SIG-M5 (cell line): Measurements from ENCODE around the gene PLA2G4B.

Source experiments
- DNase-seq: peaks from one replicate; lab custom pipeline; 2025; lab: John Stamatoyannopoulos, UW

The PLA2G4B gene

DNA sequence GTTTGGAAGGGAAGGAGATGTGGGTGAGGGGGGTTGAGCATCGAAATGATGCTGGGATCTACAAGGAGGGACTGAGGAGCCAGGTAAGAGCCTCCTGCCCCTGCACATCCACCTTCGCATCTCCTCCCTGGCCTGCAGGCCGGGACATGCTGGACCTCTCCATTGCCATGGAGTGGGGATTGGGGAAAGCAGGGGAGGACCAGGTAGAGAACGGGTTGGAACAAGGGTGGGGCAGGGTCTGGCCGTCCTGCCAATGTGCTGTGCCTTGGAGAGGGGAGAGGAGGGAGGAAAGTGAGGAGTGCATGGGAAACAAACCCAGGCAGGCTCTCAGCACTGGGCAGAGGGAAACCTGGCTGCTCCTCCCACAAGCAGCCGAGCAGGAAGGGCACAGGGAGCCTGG, 10.6 kb downstream of the PLA2G4B start:
- no peak for DNase-seq

DNA sequence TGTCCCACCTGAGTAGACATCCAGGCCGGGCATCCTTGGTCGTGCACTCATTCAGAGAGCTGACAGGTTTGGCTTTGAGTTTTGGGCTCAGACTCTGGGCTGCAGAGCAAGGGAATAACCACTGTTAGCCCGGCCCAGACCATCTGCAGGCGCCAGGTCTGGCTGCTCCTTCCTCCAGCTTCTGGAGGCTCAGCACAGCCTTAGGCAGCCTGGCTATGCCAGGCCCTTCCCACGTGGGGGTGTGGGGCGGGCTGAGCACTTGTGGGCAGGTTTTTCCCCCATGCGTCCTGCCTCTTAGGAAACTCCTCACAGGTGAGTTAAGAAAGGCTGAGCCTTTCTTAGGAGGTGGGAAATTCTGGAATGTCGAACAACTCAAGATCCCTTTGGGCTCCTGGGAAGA, 11.2 kb downstream of the PLA2G4B start:
- DNase-seq, result no peak

DNA sequence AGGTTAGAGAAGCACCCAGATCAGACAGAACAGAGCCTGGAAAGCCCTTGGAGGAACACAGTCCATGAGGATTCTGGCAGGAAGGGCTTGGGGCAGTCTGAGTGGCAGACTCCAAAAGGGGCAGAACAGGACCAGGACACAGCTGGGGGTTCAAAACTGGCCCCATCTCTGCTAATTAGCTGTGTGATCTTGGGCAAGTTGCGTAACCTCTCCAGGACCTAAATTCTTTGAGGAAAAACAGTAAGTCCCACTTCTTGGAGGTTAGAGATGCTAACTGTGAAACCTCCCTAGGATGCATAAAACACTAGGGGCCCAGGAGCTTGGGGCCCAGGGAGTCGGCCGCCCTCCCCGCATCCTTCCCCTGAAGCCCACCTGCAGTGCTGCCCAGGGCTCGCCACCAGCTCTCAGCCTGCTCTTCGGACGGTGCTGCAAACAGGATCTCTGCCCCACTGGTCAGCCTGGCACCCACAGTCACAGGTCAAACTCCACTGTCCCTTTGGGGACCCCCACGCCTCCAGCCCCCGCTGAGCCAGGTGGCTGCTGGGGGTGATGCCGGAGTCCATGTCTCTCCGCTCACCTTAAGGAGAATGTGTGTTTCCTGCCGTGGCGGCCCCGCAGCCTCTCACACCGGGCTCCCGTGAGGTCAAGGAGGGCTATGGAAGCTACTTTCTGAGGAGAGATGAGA, 12.0 kb downstream of the PLA2G4B start:
- DNase-seq, result no peak

DNA sequence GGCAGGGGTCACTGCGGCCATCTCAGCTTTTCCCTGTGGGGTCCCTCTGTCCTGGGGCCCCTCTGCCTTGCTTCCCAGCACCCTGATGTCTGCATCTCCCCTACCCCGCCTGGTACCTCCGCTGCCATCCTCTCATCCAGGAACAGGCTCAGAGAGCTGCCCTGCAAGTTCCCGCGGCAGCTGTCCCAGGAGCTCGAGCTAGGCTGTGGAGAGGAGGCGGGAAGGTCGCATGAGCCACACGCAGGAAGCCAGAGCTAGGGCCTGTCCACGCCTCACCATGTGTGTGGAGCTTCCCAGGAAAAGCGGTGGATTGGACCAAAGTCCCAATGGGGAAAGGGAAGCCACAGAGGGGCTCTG, 12.5 kb downstream of the PLA2G4B start:
- no peak for DNase-seq

DNA sequence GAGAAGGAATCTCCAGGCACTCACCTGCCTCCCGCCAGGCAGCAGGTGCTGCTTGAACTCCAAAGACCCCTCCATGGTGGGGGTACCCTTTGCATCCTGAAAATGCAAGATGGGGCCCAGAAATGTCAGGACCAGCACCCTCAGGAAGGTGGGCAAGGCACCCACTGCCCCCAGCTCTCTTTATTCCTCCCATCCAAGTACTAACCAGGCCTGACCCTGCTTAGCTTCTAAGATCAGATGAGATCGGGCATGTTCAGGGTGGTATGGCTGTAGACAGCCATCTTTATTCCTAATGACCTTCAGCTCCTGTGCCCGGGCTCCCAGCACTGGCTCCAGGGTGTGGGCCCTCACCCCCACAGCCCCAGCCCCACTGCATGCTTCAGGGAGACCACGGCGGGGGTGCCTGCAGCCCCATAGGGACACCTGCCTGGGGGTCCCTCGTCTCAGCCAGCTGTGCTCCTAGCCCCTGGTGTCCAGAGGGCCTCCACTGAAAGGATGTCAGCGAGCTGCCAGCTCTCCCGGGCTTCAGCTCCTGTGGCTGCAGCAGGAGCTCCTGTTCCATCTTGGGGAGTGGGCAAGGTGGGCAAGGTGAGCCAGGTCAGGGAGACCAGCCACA, 13.2 kb downstream of the PLA2G4B start:
- DNase-seq, result no peak

DNA sequence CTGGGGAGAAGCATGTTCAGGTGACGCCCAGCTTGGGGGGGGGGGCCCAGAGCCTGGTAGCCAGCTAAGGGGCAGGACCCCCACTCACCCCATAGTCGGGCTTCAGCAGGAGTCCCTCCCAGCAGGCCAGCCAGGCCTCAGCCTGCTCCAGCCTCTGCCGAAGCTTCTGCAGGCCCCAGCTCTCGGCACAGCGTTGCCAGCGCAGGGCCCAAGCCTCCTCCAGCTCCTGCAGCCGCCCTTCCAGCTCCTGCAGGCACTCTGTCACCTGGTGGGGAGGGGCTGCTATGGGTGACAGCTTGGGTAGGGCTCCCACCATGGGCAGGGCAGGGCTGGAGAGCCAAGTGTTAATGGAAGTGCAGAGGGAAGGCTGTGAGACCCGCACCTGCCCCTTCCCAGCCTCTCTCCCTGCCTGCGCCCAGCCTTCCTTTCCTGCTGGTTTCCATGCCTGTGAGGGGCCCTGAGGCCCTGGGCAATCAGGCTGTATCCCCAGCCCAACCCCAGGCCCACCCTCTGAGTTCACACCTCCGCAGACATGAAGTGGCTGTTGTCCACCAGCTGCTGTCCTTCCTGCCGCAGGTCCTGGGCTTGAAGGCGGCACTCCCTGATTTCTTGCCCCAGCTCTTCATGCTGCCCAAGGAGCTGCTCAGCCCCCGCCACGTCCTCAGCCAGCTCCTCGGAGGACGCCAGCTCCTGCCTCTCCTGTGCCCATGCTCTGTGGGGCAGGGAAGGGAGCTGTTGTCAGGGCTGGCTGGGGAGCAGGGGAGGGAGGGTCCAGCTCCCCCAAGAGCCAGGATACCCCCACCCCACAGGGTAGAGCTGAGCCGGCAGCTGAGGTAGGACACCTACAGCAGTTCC, 14.3 kb downstream of the PLA2G4B start:
- no peak for DNase-seq

DNA sequence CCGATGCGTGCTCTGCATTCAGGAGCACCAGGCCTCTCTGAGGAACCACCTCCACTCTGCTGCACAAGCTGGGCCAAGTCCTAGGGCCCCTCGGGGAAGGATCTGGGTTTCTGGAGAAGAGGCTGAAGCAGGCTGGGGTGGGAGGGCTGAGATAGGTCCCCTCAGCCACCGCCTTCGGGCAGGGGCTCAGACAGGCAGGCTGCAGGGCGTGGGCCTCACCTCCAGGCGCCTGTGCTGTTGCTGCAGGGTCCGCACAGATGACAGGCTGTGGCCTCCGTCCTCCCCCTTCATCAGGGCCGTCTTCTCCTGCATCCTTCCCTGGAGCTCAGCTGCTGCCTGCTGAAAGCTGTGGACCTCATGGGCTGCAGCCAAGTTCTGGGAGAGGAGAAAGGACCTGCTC, 15.2 kb downstream of the PLA2G4B start:
- DNase-seq, result no peak

DNA sequence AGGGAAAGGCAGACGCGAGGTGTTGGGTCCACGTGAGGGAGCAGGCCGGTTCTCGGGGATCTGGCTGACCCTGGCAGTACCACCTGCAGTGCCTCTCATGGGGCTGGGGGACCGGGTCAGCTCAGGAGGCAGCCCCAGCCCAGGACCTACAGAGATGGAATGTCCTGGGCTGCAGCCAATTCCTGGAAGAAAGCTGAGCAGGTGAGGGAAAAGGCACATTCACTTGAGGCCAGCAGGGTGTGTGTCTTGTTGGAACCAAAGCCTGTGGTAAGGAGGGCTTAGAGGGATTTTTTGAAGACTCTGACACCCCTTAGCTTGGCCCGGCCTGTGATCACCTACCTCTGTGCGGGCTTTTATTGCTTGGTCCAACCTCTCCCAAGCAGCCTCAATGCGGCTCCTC, 15.8 kb downstream of the PLA2G4B start:
- no peak for DNase-seq

DNA sequence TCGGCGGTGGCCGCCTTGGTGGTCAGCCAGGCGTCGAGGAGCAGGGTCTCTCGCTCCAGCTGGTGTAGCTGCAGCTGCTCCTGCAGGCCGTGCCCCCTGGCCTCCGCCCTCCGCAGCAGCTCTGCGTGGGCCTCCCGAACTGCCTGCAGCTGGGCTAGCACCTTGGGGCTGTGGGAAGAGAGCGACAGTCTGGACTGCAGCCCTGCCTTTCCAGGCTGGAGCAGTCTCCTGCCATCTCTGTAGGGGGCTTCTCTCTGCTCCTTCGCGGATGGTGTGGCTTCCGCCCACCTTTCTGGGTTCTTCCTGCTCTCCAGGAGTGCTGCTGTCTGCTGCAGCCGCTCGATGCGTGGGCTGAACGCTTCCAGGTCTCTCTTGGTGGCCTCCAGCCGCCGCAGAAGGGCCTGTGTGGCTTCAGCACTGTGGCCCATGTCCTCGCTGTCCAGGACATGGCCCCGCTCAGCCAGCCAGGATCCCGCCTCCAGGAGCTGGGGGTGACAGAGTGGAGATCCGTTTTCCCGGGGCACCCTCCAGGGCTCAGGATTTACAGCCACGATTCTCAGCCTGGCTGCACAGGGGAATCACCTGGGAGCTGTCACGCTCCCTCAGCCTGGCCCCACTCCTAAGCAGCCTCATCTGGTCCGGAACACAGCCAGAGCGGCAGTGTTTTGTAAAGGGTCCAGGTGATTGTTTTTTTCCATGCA, 16.8 kb downstream of the PLA2G4B start:
- no peak for DNase-seq

DNA sequence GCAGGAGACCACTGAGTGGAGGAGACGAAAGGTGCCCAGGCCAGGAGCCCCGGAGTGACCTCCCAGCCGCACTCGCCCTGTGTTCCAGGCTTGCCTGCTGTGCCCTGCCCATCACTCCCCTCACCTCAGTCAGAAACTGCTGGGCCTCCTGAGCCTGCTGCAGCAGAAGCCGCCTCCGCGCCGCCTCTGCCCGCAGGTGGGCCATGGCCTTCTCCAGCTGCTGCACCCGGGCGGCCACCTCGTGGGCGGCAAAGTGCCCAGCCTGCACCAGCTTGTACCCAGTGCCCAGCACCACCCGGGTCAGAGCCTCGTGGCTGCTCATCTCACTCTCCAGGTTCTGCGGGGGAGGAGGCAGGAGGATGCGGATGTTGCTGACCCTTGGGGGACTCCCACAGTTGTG, 17.6 kb downstream of the PLA2G4B start:
- no peak for DNase-seq

DNA sequence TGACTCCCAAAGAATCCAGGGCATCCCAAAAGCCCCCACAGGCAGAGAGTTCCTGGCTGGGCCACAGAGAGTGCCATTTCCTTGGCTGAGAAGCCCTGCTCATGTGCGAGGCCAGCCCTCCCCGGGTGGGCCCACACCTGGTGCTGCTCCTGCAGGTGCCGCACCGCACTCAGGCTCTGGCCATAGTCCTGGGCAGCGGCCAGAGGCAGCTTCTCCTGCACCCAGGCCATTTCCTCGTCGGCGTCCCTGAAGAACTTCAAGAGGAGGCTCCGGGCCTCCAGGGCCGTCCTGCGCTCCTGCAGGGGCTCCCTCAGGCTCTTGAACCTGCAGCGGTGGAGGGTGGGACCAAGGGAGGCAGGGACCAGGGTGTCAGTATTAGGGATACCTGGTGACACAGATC, 18.1 kb downstream of the PLA2G4B start:
- DNase-seq, result no peak

DNA sequence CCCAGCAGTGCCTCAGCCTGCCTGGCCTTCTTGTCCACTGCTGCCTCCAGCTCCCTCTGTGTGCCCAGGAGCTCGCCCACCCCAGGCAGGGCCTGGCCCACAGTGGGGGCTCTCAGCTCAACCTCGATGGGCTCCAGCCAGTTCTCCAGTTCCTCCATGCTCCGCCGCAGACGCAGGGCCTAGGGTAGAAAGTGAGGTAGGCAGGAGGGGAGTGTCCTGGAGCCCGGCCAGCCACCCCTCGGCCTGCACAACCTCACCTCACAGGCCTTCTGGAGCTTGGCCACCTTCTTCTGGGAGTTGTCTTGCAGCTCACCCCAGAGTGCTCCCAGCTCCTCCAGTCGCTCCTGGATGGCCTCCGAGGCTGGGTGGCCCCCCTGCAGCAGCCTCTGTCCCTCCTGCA, 18.7 kb downstream of the PLA2G4B start:
- no peak for DNase-seq

DNA sequence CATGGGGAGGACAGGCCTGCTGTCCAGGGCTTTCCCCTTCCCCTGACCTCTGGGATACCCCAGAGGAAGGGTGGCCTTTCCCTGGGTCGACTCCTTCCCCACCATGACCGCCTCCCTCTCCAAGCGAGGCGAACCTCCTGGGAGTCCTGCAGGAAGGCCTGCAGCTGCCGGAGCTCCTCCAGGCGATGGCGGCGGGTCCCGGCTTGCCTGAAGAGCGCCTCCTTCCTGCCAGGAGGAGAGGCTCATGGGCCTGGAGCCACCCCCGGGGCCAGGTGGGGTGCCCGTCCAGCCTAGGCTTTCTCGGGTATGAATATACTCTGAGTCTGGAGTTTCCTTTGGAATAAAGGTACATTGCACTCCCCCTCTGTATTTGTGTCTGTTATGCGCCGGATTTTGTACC, 20.1 kb downstream of the PLA2G4B start:
- no peak for DNase-seq

DNA sequence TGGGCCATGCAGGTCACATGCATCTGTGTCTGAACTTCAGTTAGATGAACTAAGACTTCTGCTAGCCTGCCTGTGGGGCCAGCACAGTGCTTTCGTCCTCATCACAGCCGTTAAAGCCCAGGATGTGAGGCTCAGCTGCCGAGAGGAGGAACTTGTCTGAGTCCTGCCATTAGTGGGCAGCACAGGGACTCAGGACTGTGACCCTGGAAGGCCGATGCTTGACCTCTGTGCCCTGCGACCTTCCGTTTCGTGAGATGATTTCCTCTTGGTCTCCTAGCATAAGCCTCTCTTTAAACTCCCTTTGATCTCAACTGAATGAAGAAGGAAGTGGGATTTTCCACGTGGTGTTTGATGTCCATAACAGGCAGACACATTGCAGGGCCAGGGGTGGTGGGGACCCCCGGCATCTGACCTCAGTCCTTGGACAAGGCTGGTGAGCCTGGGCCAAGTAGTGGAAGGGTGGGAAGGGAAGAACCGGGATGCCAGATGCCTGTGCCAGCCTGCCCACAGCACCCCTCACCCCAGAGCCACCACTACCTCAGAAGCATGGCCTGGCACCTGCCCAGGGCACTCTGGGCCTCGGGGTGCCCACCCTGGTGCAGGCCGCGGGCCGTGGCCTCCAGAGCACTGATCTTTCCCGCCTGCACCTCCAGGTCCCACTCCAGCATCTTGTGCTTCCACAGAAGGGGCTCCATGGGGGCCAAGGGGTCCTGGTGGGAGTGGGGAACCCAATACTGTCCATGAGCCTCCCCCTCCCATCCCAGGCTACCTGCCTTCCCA, 21.6 kb downstream of the PLA2G4B start:
- no peak for DNase-seq

DNA sequence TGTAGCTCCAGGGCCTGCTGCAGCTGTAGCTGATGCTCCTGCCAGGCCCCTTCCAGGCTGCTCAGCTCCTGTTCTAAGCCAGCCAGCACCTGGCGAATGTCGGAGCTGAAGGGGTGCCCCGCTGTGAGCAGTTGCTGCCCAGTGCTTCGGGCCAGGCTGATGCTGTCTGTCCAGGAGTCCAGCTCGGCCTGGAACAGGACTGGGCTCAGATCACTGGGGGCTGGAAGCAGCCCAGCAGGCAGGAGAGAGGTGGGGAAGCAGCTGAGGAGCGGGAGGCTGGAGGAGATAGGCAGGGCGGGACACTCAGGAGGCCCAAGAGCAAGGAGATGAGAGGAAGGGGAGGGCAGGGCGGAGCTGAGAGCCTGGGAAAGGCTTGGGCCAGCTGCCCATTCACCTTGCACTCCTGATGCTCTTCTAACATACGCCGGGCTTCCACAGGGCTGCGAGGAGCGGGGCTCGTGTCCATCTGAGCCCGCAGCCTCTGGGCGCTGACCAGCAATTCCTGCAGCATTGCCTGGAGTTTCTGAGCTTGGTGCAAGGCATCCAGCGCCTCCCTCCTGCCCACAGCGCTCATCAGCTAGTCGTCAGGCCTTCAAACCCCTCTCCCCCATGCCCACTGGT, 23.2 kb downstream of the PLA2G4B start:
- DNase-seq, result no peak

DNA sequence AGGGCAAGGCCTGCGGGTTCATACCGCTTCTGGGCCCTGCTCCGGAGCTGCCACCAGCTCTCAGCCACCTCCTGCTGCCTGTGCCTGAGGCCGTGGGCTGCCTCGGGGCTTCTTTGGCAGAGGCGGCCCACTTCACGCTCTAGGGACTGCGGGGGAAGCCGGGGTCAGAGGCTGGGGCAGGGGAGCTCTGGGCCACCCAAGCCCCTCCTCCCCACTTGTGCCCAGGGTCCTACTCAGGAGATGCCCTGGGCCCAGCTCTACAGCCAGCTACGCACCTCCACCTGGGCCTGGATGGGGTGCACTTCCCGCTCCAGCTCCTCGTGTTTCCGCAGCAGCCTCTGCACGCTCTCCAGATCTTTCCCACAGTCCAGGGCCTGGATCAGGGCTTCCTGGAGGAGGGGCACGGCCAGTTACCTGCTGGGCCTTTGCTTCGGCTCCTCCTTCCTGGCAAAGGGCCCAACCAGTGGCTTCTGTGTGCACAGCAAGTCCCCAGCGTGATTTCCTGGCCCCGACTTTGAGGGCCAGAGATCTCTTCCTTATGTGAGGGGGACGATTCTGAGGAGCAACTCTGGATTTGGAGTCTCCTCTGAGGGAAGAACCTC, 24.0 kb downstream of the PLA2G4B start:
- DNase-seq, result no peak

DNA sequence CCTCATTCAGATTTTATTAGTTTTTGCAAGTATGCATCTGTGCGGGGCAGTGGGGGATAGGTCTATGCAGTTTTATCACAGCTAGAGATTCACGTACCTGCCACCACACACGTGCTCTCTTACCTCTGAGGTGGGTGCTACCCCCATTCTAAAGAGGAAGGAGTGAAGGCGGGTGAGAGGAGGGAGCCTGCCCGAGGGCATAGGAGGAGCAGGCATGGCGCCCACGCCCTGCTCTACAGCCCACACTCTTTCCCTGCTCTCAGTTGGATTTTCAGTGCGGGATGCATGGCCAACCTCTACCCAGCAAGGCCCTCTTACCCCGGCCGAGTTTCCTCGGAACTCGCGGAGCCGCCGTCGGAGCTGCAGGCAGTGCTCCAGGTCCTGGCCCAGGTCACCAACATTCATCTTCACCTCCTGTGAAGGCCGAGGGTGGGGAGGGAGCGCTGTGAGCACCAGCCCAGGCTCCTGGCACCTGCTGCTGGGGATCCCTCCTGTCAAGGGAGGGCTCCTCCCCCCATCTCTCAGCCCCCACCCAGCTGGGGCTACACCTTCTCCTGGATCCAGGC, 26.9 kb downstream of the PLA2G4B start:
- no peak for DNase-seq

DNA sequence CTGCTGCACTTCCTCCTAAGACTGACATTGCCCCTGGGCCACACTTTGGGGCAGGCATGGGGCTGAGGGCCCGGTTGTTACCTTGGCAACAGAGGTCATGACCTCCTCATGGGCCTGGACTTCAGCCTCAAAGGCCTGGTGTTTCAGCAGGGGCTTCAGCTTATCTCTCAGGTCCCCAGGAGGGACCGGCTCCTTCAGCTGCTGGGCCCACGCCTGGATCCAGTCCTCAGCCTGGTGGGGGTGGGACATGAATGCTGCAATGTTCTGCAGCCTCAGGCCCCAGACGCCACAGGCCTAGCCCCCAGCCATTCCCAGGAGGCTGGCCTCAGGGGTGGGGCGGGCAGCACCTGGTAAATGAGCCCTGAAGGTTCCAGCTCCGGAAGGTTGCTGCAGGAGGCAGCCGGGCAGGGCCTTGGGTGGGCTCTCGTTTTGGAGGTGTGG, 27.6 kb downstream of the PLA2G4B start:
- no peak for DNase-seq

DNA sequence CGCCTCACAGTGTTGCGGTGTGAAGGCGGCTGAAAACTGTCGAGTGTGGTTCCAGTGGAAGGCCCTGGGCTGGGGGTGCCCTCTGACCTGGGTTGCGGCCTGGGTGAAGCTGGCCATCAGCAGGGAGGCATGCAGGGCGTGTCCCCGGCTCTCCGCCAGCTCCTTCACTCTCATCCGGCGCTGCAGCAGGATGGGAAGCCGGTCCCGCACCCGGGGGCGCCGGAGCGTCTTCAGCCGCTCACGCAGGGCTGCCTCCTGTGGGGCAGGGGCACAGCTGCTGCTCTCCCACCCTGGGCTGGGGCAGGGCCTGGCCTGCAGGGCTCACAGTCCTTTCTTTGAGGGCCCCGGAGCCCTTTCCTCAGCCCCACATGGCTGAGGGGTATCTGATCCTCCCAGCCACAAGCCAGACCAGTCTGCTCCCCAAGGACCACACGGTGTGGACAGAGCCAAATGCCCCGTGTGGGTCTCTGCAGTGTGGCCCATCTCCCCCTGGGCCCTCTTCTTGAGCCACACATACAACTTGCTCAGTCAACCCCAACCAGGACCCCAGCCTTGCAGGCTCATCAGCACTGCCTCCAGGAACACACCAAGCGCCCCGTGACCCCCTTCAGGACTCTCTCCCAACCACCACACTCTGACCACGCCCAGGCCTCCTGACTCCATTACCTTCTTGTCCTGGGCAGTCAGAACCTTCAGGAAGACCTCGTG, 28.4 kb downstream of the PLA2G4B start:
- no peak for DNase-seq

DNA sequence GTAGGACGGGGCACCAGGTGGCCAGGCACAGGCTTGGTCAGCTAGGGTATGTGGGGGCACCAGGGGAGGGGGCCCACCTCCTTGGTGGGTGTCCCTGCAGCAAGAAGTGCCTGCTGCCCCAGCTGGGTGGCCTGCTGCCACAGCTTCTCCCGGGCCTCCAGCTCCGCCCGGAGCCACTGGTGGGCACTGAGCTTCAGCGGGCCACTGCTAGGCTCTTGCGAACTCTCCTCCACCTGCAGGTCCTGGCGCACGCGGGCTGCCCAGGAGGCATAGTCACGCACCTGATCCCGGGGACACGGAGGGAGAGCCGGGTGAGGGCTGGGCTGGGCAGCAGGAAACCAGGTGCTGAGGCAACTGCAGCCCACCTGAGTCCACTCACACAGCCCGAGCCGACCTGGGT, 29.7 kb downstream of the PLA2G4B start:
- no peak for DNase-seq
